Measurements from ENCODE around the gene PNLIPRP3.

PNLIPRP3 gene

DNA sequence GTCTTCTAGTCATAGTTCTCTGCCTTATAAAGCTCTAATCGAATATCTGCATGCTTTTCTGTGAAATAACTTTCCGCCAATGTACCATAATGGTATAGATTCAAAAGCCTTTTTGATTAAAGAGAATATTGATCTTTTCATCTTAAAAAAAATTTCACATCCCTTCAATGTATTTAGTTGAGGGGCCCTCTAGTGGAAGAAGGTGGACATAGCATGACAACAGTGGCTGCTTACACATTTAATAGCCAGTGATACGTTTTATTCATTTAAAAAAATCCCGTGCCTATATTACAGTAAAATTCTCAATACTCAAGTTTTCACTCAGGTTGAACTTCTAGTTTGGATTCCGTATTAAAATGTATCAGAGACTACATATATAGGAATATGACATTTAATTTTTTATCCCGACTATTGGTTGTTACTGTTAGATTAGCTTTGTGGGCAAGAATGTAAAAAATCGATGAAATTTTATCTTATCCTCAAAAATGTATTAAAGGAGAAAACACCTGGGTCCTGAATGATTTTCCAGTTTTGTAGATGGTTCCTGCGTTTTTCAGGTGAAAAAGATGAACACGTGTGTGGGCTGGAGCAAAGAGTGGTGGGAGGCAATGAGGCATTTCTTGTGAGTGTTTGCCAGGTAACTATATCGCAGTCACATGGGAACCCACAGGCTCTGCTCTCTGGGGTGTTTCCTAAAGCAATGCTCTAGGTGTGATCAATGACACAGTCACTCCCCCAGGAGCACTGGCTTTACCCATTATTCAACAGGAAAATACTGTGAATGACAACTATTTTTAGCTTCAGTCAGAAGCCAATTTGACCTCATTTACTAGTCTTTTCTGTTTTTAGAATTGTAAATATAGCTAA lies 94.0 kb downstream of the PNLIPRP3 start:
- no peak for DNase-seq

DNA sequence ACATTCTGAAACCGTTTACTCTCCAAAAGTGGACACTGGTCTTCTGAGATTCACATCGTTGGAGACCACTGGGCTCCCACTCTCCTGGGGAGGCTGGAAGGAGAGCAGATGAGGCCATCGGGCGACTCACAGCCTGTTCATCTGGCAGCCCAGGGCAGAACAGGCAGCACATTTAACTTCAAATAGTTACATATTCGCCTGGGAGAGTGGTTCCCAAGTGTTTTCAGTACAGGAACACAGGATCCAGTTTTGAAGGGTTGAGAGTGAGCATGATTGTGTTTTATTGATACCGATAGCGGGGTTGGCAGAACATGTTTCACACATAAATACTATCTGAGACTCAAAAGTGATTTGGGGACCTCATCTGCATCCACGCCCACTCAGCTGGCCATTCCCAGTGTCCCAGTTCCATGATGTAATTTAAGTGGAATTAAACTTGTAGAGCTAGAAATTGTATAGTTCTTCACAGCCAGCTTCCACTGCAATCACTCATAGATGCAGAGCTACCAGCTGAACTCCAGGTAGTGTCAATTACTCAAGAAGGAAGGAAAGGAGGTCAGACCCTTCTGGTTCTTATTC lies 95.2 kb downstream of the PNLIPRP3 start:
- DNase-seq: no peak

DNA sequence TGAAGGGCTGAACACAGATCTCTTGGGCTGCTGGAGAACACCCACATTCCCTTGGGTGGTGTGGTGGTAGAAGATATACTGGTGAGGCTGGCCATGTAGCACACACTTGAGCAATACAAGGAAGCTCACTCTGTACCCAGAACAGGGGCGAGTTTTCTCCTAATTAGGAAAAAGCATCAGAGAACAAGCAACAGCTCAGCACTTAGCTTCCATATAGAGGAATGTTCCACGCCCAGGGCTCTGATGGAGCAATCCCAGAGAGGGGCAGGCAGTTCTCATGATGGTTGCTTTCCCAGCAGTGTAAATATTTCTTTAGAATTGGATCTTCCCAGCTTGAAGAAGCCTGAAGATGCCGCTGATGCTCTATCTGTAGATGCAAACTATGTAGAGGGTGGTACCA lies 97.1 kb downstream of the PNLIPRP3 start:
- DNase-seq: no peak

DNA sequence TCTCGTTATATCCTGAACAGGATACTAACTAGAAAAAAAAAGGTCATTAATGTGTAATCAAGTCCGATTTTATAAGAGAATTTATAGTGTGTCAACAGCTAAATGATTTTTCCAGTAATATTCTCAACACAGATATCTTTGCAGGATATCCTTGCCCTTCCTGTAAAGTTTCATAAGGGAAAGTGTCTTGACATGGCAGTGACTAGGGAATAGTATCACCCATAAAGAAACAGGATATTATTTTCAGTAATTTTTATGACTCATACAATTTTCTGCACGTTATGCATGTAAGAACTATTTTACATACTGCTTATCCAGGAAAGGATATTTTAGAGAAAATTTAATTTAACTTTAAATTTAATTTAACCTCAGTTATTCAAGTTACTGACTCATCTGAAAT lies 98.6 kb downstream of the PNLIPRP3 start:
- DNase-seq: no peak
